Small intestine (tissue), 7 donors: ENCODE results near the gene ELAVL2. TPM values are rescaled to one million over a fixed set of nuclear protein-coding genes. Genes with fewer than 3 reads are reported as not detected.

ENCODE experiments used
- DNase-seq, 2 donors: peaks; one replicate each; pipeline versions ENCODE4 v3.0.0 to v3.0.0-alpha.2; 2013
- FAIRE-seq: peaks from 2 replicates; lab custom pipeline; 2012; peaks lifted over from hg19 to GRCh38; lab: Jason Lieb, UNC
- H3K27ac ChIP-seq, 3 donors: one replicate each; pipeline ENCODE4 v1.5.1; 2013; ENCODE audit warnings: low read length in 2 of 3, mild to moderate bottlenecking in 2 of 3, control low read depth in 1 of 3, inconsistent platforms in 1 of 3, low read depth in 1 of 3, moderate library complexity in 1 of 3
- H3K27me3 ChIP-seq, 3 donors: one replicate each; pipeline ENCODE4 v1.6.1; 2013; ENCODE audit warnings: low read length in 3 of 3, inconsistent platforms in 1 of 3; ENCODE audit not compliant: control insufficient read depth in 3 of 3, insufficient read depth in 3 of 3
- H3K36me3 ChIP-seq, 3 donors: one replicate each; pipeline ENCODE4 v1.6.1; 2013; ENCODE audit warnings: low read length in 3 of 3, inconsistent platforms in 1 of 3, low read depth in 1 of 3, mild to moderate bottlenecking in 1 of 3, moderate library complexity in 1 of 3; ENCODE audit not compliant: control insufficient read depth in 3 of 3, insufficient read depth in 2 of 3
- H3K4me1 ChIP-seq, 3 donors: one replicate each; pipeline ENCODE4 v1.6.1; 2013; ENCODE audit warnings: low read length in 2 of 3, inconsistent platforms in 1 of 3, low read depth in 1 of 3, mild to moderate bottlenecking in 1 of 3, moderate library complexity in 1 of 3; ENCODE audit not compliant: control insufficient read depth in 3 of 3, insufficient read depth in 2 of 3
- H3K4me3 ChIP-seq, 3 donors: one replicate each; pipeline ENCODE4 v1.5.1; 2013; ENCODE audit warnings: low read length in 3 of 3, control low read depth in 1 of 3, inconsistent platforms in 1 of 3, low read depth in 1 of 3, mild to moderate bottlenecking in 1 of 3, moderate library complexity in 1 of 3
- H3K9me3 ChIP-seq, 2 donors: one replicate each; pipeline ENCODE4 v1.6.1; 2013; ENCODE audit warnings: low read depth in 1 of 2, low read length in 1 of 2; ENCODE audit not compliant: control insufficient read depth in 2 of 2, insufficient read depth in 1 of 2
- WGBS, 3 donors: extraction: QIAGEN DNeasy Blood & Tissue Kit; methylation state at CpG; one replicate each; pipeline ENCODE4 v1.1.7; 2013; 5-methylcytosine and 5-hydroxymethylcytosine counted together
- polyA plus RNA-seq, 4 donors: library from polyadenylated mRNA; stranded (reverse) in 3 of 4; unstranded in 1 of 4; fragments of 200-250 nt in 3 of 4; fragments of 120-200 nt in 1 of 4; gene quantifications; one replicate each; pipeline versions ENCODE4 v1.2.1 to v1.2.3, GENCODE V29; 2013
- donor health status: healthy with polysubstance abuse.
- donor health status: control.
- donor health status: control.
- donor health status: Bipolar disorder and iron deficiency.
- donor health status: healthy.

The ELAVL2 gene
- polyA plus RNA-seq, 4 donors = 0.27 to 0.30 TPM; not detected in 2

- Histone ChIP-seq H3K4me1 (peaks cover 0 to 5% (median 0%) of the 10 kb centered on the region in 3 donors), H3K9me3 (no peaks in the 10 kb centered on the region), H3K27me3 (peaks cover 0 to 72% (median 41%) of the 10 kb centered on the region in 3 donors), H3K36me3 (no peaks in the 10 kb centered on the region), H3K27ac (no peak overlapping the region), H3K4me3 (peak overlapping the region in 1 of 3 donors; percentile 25)
- 7 to 22% (median 18%) methylated on average over 36 of the region's 36 CpGs for WGBS, 3 donors
- DNase-seq (no peak), FAIRE-seq (no peak)
These were observed 1.8 kb downstream of the ELAVL2 start for GRCh38 chr9:23823986-23824829.

GRCh38 chr9:23823269-23823668, 2.8 kb downstream of the ELAVL2 start:
- H3K27ac ChIP-seq = no peak overlapping the region
- WGBS, 3 donors = 18 to 34% (median 27%) methylated on average over 11 of the region's 11 CpGs
- peaks cover 0 to 5% (median 0%) of the 10 kb centered on the region in 3 donors for H3K4me1 ChIP-seq
- H3K9me3 ChIP-seq = no peaks in the 10 kb centered on the region
- no peaks in the 10 kb centered on the region for H3K36me3 ChIP-seq
- no peak overlapping the region for H3K4me3 ChIP-seq
- peaks cover 0 to 74% (median 42%) of the 10 kb centered on the region in 3 donors for H3K27me3 ChIP-seq
- DNase-seq = no peak
- FAIRE-seq = no peak

- 7 to 19% (median 19%) methylated on average over 46 of the region's 46 CpGs for WGBS, 3 donors
- Histone ChIP-seq H3K9me3 (no peaks in the 10 kb centered on the region), H3K4me1 (peaks cover 0 to 5% (median 0%) of the 10 kb centered on the region in 3 donors), H3K27ac (no peak overlapping the region), H3K4me3 (peak overlapping the region in 1 of 3 donors; percentile 29), H3K27me3 (peaks cover 0 to 72% (median 42%) of the 10 kb centered on the region in 3 donors), H3K36me3 (no peaks in the 10 kb centered on the region)
- DNase-seq (no peak), FAIRE-seq (no peak)
These were observed 3.5 kb downstream of the ELAVL2 start for GRCh38 chr9:23822261-23823169.

- peak overlapping the region; percentile 24 to 29 (median 29) for H3K4me3 ChIP-seq
- WGBS, 3 donors = 4 to 12% (median 11%) methylated on average over 77 to 97 of the region's 97 CpGs
- FAIRE-seq (no peak), DNase-seq (peak in 1 of 2 donors; percentile 42)
- H3K27ac ChIP-seq = no peak overlapping the region
- peaks cover 0 to 69% (median 41%) of the 10 kb centered on the region in 3 donors for H3K27me3 ChIP-seq
- no peaks in the 10 kb centered on the region for H3K36me3 ChIP-seq
- no peaks in the 10 kb centered on the region for H3K9me3 ChIP-seq
- H3K4me1 ChIP-seq = peaks cover 0 to 5% (median 0%) of the 10 kb centered on the region in 3 donors
These were observed 4.5 kb downstream of the ELAVL2 start for GRCh38 chr9:23821375-23822181.

- DNase-seq = peak in 1 of 2 donors; percentile 14
- WGBS, 3 donors = 5 to 29% (median 21%) methylated on average over 79 to 80 of the region's 80 CpGs
- Histone ChIP-seq H3K4me1 (peaks cover 0 to 5% (median 0%) of the 10 kb centered on the region in 3 donors), H3K4me3 (peak overlapping the region in 1 of 3 donors; percentile 29), H3K9me3 (no peaks in the 10 kb centered on the region), H3K27me3 (peaks cover 0 to 61% (median 41%) of the 10 kb centered on the region in 3 donors), H3K27ac (no peak overlapping the region), H3K36me3 (no peaks in the 10 kb centered on the region)
- FAIRE-seq = no peak
These were observed 5.3 kb downstream of the ELAVL2 start for GRCh38 chr9:23820451-23821374.

GRCh38 chr9:23819403-23819802, 6.6 kb downstream of the ELAVL2 start:
- H3K27ac ChIP-seq = no peak overlapping the region
- H3K27me3 ChIP-seq = peaks cover 0 to 48% (median 33%) of the 10 kb centered on the region in 3 donors
- peaks cover 0 to 5% (median 0%) of the 10 kb centered on the region in 3 donors for H3K4me1 ChIP-seq
- H3K36me3 ChIP-seq = no peaks in the 10 kb centered on the region
- no peaks in the 10 kb centered on the region for H3K9me3 ChIP-seq
- no peak for DNase-seq
- FAIRE-seq = no peak
- H3K4me3 ChIP-seq = no peak overlapping the region

GRCh38 chr9:23814243-23814642, 11.8 kb downstream of the ELAVL2 start:
- H3K27ac ChIP-seq = no peak overlapping the region
- FAIRE-seq = no peak
- 47 to 61% (median 48%) methylated on average over 3 of the region's 3 CpGs for WGBS, 3 donors

More at GRCh38 chr9:23814243-23814642, 11.8 kb downstream of the ELAVL2 start:
- H3K36me3 ChIP-seq = no peaks in the 10 kb centered on the region
- H3K4me1 ChIP-seq = no peaks in the 10 kb centered on the region
- H3K9me3 ChIP-seq = no peaks in the 10 kb centered on the region
- DNase-seq = no peak
- no peak overlapping the region for H3K4me3 ChIP-seq
- H3K27me3 ChIP-seq = peaks cover 0 to 2% (median 2%) of the 10 kb centered on the region in 3 donors
